ENCODE results near the gene TBX1. TPM values are rescaled to one million over a fixed set of nuclear protein-coding genes. Genes with fewer than 3 reads are reported as not detected.

Gene TBX1
- total and polyA plus RNA-seq, 2 of the 13 experiments (the other 11 are each of a cell fraction or from before 2014, with no cell fraction given) = not detected

DNA sequence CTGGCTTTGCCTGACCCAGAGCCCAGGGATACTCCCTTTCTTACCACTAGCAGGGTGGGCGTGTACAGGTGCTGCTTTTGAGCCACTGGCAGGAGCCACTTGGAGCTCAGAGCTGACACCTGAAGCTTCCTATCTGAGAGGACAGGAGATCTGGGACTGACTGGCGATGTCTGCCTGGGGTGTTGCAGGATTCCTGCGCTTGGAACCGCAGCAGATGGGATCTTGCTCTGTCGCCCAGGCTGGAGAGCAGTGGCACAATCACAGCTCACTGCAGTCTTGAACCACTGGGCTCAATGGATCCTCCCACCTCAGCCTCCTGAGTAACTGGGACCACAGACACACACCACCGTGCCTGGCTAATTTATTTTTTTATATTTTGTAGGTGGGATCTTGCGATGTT is 19.5 kb upstream of the TBX1 start (continued):
- TF ChIP-seq ZNF407 (CRISPR knock-in tag; IDR thresholded peaks at IDR 0.05; ENCODE audit: not compliant biosample characterization) = no peak

GRCh38 chr22:19742160-19743066 is 18.2 kb upstream of the TBX1 start:
- no peak overlapping the region for H3K4me2 ChIP-seq (ENCODE audit: low read depth, low read length)
- H3K27me3 ChIP-seq (ENCODE audit: control insufficient read depth in 1 of 2, insufficient read depth in 2 of 2, low read length in 2 of 2) = peaks cover 12 to 85% of the 10 kb centered on the region in 2 experiments
- no peak overlapping the region for H3K4me3 ChIP-seq (replicated peaks in 1 of 3; ENCODE audit: insufficient read depth in 1 of 3, low read depth in 2 of 3, low read length in 3 of 3)
- BruUV-seq (replicated peaks) = no TSS peak
- ATAC-seq (0 out of 3 replicates have a peak, but pooled peaks have one; percentile 6), FAIRE-seq (no peak), DNase-seq (ENCODE audit: low spot score) (no peak)
- POLR2A ChIA-PET = no interaction called here
- H4K20me1 ChIP-seq (ENCODE audit: insufficient read depth, low read length) = no peaks in the 10 kb centered on the region
- TF ChIP-seq ATF7 (IDR thresholded peaks at IDR 0.05) = peak; percentile 82
- no peak for TF ChIP-seq ATF7 (CRISPR knock-in tag; IDR thresholded peaks at IDR 0.05)
- no peak for TF ChIP-seq DNMT1 (CRISPR knock-in tag; IDR thresholded peaks at IDR 0.05)
- peak; percentile 94 for TF ChIP-seq CREB1 (IDR thresholded peaks at IDR 0.05)
- no peak for TF ChIP-seq CREB1 (CRISPR knock-in tag; IDR thresholded peaks at IDR 0.05)
- TF ChIP-seq MNT (IDR thresholded peaks at IDR 0.05) = peak; percentile 32; the same call in 1 of the 2 replicates
- TF ChIP-seq DR1 (CRISPR knock-in tag; IDR thresholded peaks at IDR 0.05) = no peak
- CTCF ChIA-PET (ENCODE audit: low intra/inter-chr PET ratio, low total read pairs) = no interaction called here
- no peaks in the 10 kb centered on the region for H3K36me3 ChIP-seq (replicated peaks in 1 of 2; ENCODE audit: control insufficient read depth in 1 of 2, insufficient read depth in 2 of 2, low read length in 2 of 2)
- no peaks in the 10 kb centered on the region for H3K79me2 ChIP-seq (ENCODE audit: insufficient read depth, low read length)
- H3K27ac ChIP-seq (ENCODE audit: extremely low read length, insufficient read depth, low read length) = no peak overlapping the region
- H3K9me3 ChIP-seq (ENCODE audit: low read length) = no peaks in the 10 kb centered on the region
- peaks cover 10% of the 10 kb centered on the region for H3K4me1 ChIP-seq (ENCODE audit: insufficient read depth, low read length)
- WGBS (ENCODE audit: low lambda C conversion rate) = 22% methylated on average over 9 of the region's 21 CpGs
- H2AFZ ChIP-seq (ENCODE audit: low read length) = no peak overlapping the region
- in situ Hi-C loops (cut with HindIII; ENCODE audit: extremely low pct_ligation_motif_present, low pct_unique_long_range_greater_than_20kb) (no loop called here), intact Hi-C loops (cut with micrococcal nuclease; ENCODE audit: unreplicated experiment) (no loop called here)
- no peak overlapping the region for H3K9ac ChIP-seq (ENCODE audit: insufficient read depth, low read depth, low read length)
